ENCODE results near the gene WNT4.

GRCh38 chr1:22104094-22104493, 38.8 kb downstream of the WNT4 start:
- TF ChIP-seq GATA2 (IDR thresholded peaks at IDR 0.05; ENCODE audit: low read depth, low read length) (no peak), GATA3 (IDR thresholded peaks at IDR 0.05; ENCODE audit: low read depth, low read length) (no peak)

Data from SH-SY5Y (cell line).